Measurements from ENCODE around the gene AGK. TPM values are rescaled to one million over a fixed set of nuclear protein-coding genes. Genes with fewer than 3 reads are reported as not detected.

AGK gene
- total and polyA plus RNA-seq, 2 of the 8 experiments (the other 6 are each of a cell fraction or from before 2014, with no cell fraction given), result 25.8 to 34.0 TPM

DNA sequence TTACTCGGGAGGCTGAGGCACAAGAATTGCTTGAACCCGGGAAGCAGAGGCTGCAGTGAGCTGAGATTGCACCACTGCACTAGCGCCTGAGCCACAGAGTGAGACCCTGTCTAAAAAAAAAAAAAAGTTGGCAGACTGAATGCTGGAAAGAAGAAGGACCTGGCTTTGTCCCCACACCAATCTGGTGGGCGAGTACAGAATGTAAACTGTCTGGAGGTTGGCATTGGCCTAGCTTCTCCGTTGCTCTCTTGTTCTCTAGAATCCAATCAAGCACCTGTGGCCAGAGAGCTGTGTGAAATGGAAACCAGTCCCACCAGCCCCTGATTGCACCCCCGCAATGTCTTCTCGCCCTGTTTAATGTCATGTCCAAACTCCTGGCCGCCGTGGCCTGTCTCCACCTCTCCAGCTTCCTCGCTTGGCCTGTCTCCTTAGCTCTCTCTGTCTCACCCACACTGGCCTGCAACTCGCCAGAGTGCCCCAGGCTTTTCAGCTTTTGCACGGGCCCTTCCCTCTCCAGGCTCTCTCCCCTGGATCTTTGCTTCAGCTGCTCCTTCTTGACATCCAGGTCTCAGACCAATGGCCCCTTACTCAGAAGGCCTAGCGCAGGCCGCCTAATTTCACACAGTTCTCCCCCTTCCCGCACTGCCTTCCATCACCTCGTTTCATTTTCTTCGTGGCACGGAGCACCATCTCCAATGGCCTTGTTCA, 670 bp upstream of the AGK start:
- DNase-seq (ENCODE audit: low read depth in 1 of 2, low spot score in 2 of 2) (peak in 1 of 2 experiments; percentile 51), FAIRE-seq (no peak)
- H3K9ac ChIP-seq (replicated peaks in 1 of 4; ENCODE audit: extremely low read depth in 1 of 4, low read depth in 3 of 4, low read length in 3 of 4), result peak overlapping the region in 3 of 4 experiments; percentile 49 to 63 (median 59); a peak in 6 of 7 replicates
- WGBS, 2 experiments (ENCODE audit: extremely low coverage in 1 of 2, insufficient coverage in 1 of 2, insufficient read length in 1 of 2, insufficient replicate concordance in 2 of 2, low coverage in 1 of 2, low lambda C conversion rate in 2 of 2, missing lambda C conversion rate in 1 of 2), result 63% methylated on average over 18 of the region's 18 CpGs; no CpG with 5 or more reads in 1 of the 2 experiments
- H2BK12ac ChIP-seq (ENCODE audit: low read depth, low read length), result peak overlapping the region; percentile 71; the same call in 1 of the 2 replicates
- H4K20me1 ChIP-seq (replicated peaks in 1 of 2; ENCODE audit: control insufficient read depth in 1 of 2, insufficient read depth in 2 of 2, low read length in 2 of 2), result no peaks in the 10 kb centered on the region
- H3K4me1 ChIP-seq (replicated peaks in 1 of 4; ENCODE audit: control insufficient read depth in 3 of 4, insufficient read depth in 4 of 4, low read length in 3 of 4), result peaks cover 4 to 6% (median 5%) of the 10 kb centered on the region in 4 experiments
- H3K4me3 ChIP-seq (ENCODE audit: extremely low read depth in 1 of 4, insufficient read depth in 2 of 4, low read depth in 3 of 4, low read length in 4 of 4), result peak overlapping the region; percentile 63 to 86 (median 72)
- ChIA-PET CTCF (ENCODE audit: partially characterized antibody) (interaction anchor here (0.7 to 1.6 kb wide), 7 partner anchors 9 to 275 kb away, joined by 3 to 4 read pairs (median 4); no protein-coding TSS in a partner anchor), POLR2A (ENCODE audit: partially characterized antibody) (interaction anchor here (0.9 to 4.4 kb wide), 6 partner anchors 13 to 478 kb away, joined by 3 to 20 read pairs (median 4); no protein-coding TSS in a partner anchor)
- H3K4me2 ChIP-seq (ENCODE audit: insufficient read depth in 1 of 2, low read depth in 2 of 2, low read length in 2 of 2), result peak overlapping the region; percentile 67 to 86
- H3K23ac ChIP-seq (ENCODE audit: insufficient read length), result no peak overlapping the region
- no peak overlapping the region for H2BK120ac ChIP-seq (replicated peaks; ENCODE audit: low read depth, low read length)
- H2BK20ac ChIP-seq (ENCODE audit: low read length), result peak overlapping the region; percentile 52
- H3K79me2 ChIP-seq (ENCODE audit: control insufficient read depth in 1 of 2, insufficient read depth in 2 of 2, low read length in 2 of 2), result peaks cover 0 to 5% of the 10 kb centered on the region in 2 experiments; a peak in 2 of 4 replicates
- H3K27me3 ChIP-seq (replicated peaks in 1 of 4; ENCODE audit: control insufficient read depth in 3 of 4, extremely low read depth in 1 of 4, insufficient read depth in 3 of 4, low read length in 3 of 4), result no peaks in the 10 kb centered on the region
- peak overlapping the region; percentile 75; the same call in 1 of the 2 replicates for H2BK15ac ChIP-seq (ENCODE audit: low read length)
- H4K8ac ChIP-seq (ENCODE audit: extremely low read depth, insufficient read depth, low read length), result peak overlapping the region; percentile 93
- H3K79me1 ChIP-seq (ENCODE audit: low read depth, low read length), result peaks cover 2% of the 10 kb centered on the region; the same call in 1 of the 2 replicates
- no peak overlapping the region; the same call in 1 of the 2 replicates for H2AK5ac ChIP-seq (ENCODE audit: low read depth, low read length)
- no peak overlapping the region for H3K14ac ChIP-seq (ENCODE audit: insufficient read length)
- peak overlapping the region; percentile 61 for H4K5ac ChIP-seq (ENCODE audit: insufficient read length, low read depth, low read length)
- H3K36me3 ChIP-seq (ENCODE audit: control insufficient read depth in 2 of 4, insufficient read depth in 4 of 4, low read length in 3 of 4), result peaks cover 0 to 3% (median 0%) of the 10 kb centered on the region in 4 experiments; a peak in 3 of 8 replicates
- H3K9me3 ChIP-seq (ENCODE audit: insufficient read depth in 2 of 2, low read depth in 1 of 2, low read length in 1 of 2), result no peaks in the 10 kb centered on the region
- H2AFZ ChIP-seq (ENCODE audit: low read length), result peak overlapping the region; percentile 90
- peak overlapping the region; percentile 63; the same call in 1 of the 2 replicates for H3K18ac ChIP-seq (ENCODE audit: extremely low read depth, low read length)
- peak overlapping the region; percentile 82 for H2BK5ac ChIP-seq (ENCODE audit: low read depth, low read length)
- peak overlapping the region; percentile 95 for H3K4ac ChIP-seq (replicated peaks; ENCODE audit: insufficient read length, low read depth, low read length)
- H3K23me2 ChIP-seq (ENCODE audit: low read depth, low read length), result peaks cover 12% of the 10 kb centered on the region
- no peak overlapping the region for H3K56ac ChIP-seq (replicated peaks; ENCODE audit: insufficient read length, low read depth, low read length)
- no peak overlapping the region; the same call in 1 of the 2 replicates for H3K27ac ChIP-seq (ENCODE audit: low read depth, low read length)
- H4K91ac ChIP-seq (replicated peaks; ENCODE audit: insufficient read length, low read length), result peak overlapping the region; percentile 95
- TF ChIP-seq SRF (IDR thresholded peaks at IDR 0.05; ENCODE audit: low read depth, low read length), result no peak
- no peak for TF ChIP-seq KDM5A (IDR thresholded peaks at IDR 0.05; ENCODE audit: low read length)
- TF ChIP-seq RFX5 (IDR thresholded peaks at IDR 0.05; ENCODE audit: borderline replicate concordance, low read depth, low read length), result no peak
- no peak for TF ChIP-seq CREB1 (IDR thresholded peaks at IDR 0.05)
- no peak for TF ChIP-seq SIRT6 (IDR thresholded peaks at IDR 0.05; ENCODE audit: low read length)
- no peak for TF ChIP-seq JUND (IDR thresholded peaks at IDR 0.05; ENCODE audit: low read length)
- TF ChIP-seq BRCA1 (IDR thresholded peaks at IDR 0.05; ENCODE audit: low read depth, low read length), result no peak
- TF ChIP-seq PHF8 (conservative IDR thresholded peaks at IDR 0.05; ENCODE audit: low read depth, low read length), result no peak
- TF ChIP-seq, protein P1, sequence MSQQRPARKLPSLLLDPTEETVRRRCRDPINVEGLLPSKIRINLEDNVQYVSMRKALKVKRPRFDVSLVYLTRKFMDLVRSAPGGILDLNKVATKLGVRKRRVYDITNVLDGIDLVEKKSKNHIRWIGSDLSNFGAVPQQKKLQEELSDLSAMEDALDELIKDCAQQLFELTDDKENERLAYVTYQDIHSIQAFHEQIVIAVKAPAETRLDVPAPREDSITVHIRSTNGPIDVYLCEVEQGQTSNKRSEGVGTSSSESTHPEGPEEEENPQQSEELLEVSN (IDR thresholded peaks at IDR 0.05), result no peak
- TF ChIP-seq CBX8 (IDR thresholded peaks at IDR 0.05; ENCODE audit: borderline replicate concordance, low read depth, low read length), result no peak
- no peak for TF ChIP-seq TAF7 (optimal IDR thresholded peaks at IDR 0.05; ENCODE audit: borderline replicate concordance, low read depth, low read length)
